HCT116 (cell line): ENCODE measurements around the gene CYP4A22. TPM values are rescaled to one million over a fixed set of nuclear protein-coding genes. Genes with fewer than 3 reads are reported as not detected.
A peak's percentile ranks its signal among the peaks of the same experiment; 100 is the strongest.

Experiments used
- ATAC-seq: fragments of 200-7000 bp; cut with Tn5 transposase; 2 replicates; pipeline ENCODE4 v1.9.1; 2020; ENCODE audit warnings: mild to moderate bottlenecking, moderate library complexity
- BruUV-seq: library from RNA; stranded (reverse); fragments of 400-500 nt; replicated peaks from 2 replicates; lab custom pipeline; 2021; lab: Mats Ljungman, UMichigan
- CTCF ChIA-PET: fragments of 300-600 bp; sonication (Branson Sonifier 250); formaldehyde crosslinking; loops from one replicate; lab custom pipeline; 2021; ENCODE audit warnings: antibody characterized with exemption; lab: Charles Lee
- POLR2A ChIA-PET: fragments of 300-600, 350-600 bp; sonication (Branson Sonifier 250); formaldehyde crosslinking; loops from one replicate; lab custom pipeline; 2021; ENCODE audit warnings: antibody characterized with exemption; lab: Charles Lee
- RAD21 ChIA-PET, 2 experiments: fragments of 300-600 bp; sonication (Branson Sonifier 250); formaldehyde crosslinking; loops; one replicate each; lab custom pipeline; 2023; ENCODE audit warnings: low total read pairs in 2 of 2; ENCODE audit not compliant: uncharacterized antibody in 2 of 2, unreplicated experiment in 2 of 2, low non-redundant PET in 1 of 2; lab: Charles Lee
- DNase-seq: peaks from one replicate; pipeline ENCODE4 v3.0.0-alpha.2; 2010; ENCODE audit warnings: low read depth, low spot score
- H2AFZ ChIP-seq: fragments of 200-600 bp; shearing (Covaris generic), sonication (generic); 2 replicates; pipeline ENCODE4 v1.6.1; 2017; ENCODE audit warnings: low read depth, mixed run types, mixed read lengths, antibody characterized with exemption, low read length; ENCODE audit not compliant: poor library complexity, severe bottlenecking
- H3K27ac ChIP-seq: 2 replicates; pipeline ENCODE4 v1.5.1; 2012; ENCODE audit warnings: low read depth, low read length
- H3K27me3 ChIP-seq: fragments of 200-600 bp; sonication (generic); 2 replicates; pipeline ENCODE4 v1.6.1; 2016; ENCODE audit warnings: mixed run types, low read length, mixed read lengths; ENCODE audit not compliant: insufficient read depth
- H3K36me3 ChIP-seq, 2 experiments: fragments of 200-500 bp in 1 of 2; fragments of 200-600 bp in 1 of 2; sonication (Bioruptor generic) in 1 of 2; sonication (generic) in 1 of 2; 2 replicates each; pipeline versions ENCODE4 v1.5.1 to v1.6.1; 2014 to 2016; ENCODE audit warnings: low read length in 2 of 2, inconsistent platforms in 1 of 2, mixed read lengths in 1 of 2, mixed run types in 1 of 2; ENCODE audit not compliant: insufficient read depth in 2 of 2, control insufficient read depth in 1 of 2
- H3K4me1 ChIP-seq, 2 experiments: fragments of 200-600 bp in 1 of 2; sonication (generic) in 1 of 2; 2 replicates each; pipeline versions ENCODE4 v1.5.1 to v1.6.1; 2012 to 2017; ENCODE audit warnings: low read length in 2 of 2, inconsistent platforms in 1 of 2, mild to moderate bottlenecking in 1 of 2, mixed read lengths in 1 of 2, mixed run types in 1 of 2, moderate library complexity in 1 of 2; ENCODE audit not compliant: insufficient read depth in 2 of 2, control insufficient read depth in 1 of 2
- H3K4me2 ChIP-seq: fragments of 200-600 bp; sonication (generic); 2 replicates; pipeline ENCODE4 v1.6.1; 2017; ENCODE audit warnings: mixed run types, low read length, mixed read lengths
- H3K4me3 ChIP-seq, 2 experiments: fragments of 200-600 bp in 1 of 2; sonication (generic) in 1 of 2; replicated peaks in 1 of 2; 2 replicates each; pipeline ENCODE4 v1.5.1; 2011 to 2016; ENCODE audit warnings: low read length in 2 of 2, control low read depth in 1 of 2, low read depth in 1 of 2, mild to moderate bottlenecking in 1 of 2, mixed read lengths in 1 of 2, mixed run types in 1 of 2
- H3K79me2 ChIP-seq: fragments of 200-600 bp; sonication (generic); 2 replicates; pipeline ENCODE4 v1.6.1; 2017; ENCODE audit warnings: mild to moderate bottlenecking, mixed run types, low read length, moderate library complexity, mixed read lengths; ENCODE audit not compliant: insufficient read depth
- H3K9ac ChIP-seq: fragments of 200-600 bp; sonication (generic); 2 replicates; pipeline ENCODE4 v1.6.1; 2016; ENCODE audit warnings: low read length, mixed read lengths
- H3K9me2 ChIP-seq: fragments of 200-600 bp; sonication (generic), shearing (Covaris generic); 2 replicates; pipeline ENCODE4 v1.6.1; 2017; ENCODE audit warnings: mixed run types, mild to moderate bottlenecking, moderate library complexity; ENCODE audit not compliant: insufficient read depth
- H3K9me3 ChIP-seq, 2 experiments: fragments of 200-500 bp in 1 of 2; fragments of 200-600 bp in 1 of 2; sonication (Bioruptor generic) in 1 of 2; sonication (generic) in 1 of 2; 2 replicates each; pipeline ENCODE4 v1.6.1; 2014 to 2017; ENCODE audit warnings: low read length in 2 of 2, mixed read lengths in 2 of 2, inconsistent platforms in 1 of 2, low read depth in 1 of 2, mild to moderate bottlenecking in 1 of 2, mixed run types in 1 of 2, moderate library complexity in 1 of 2; ENCODE audit not compliant: control insufficient read depth in 1 of 2, insufficient read depth in 1 of 2
- H4K20me1 ChIP-seq: fragments of 200-600 bp; sonication (generic), shearing (Covaris generic); 2 replicates; pipeline ENCODE4 v1.6.1; 2017; ENCODE audit warnings: mixed run types, mild to moderate bottlenecking, moderate library complexity; ENCODE audit not compliant: insufficient read depth
- CBX3 ChIP-seq: IDR thresholded peaks from 2 replicates; pipeline ENCODE4 v1.6.1; 2012; ENCODE audit warnings: low read depth
- ELF1 ChIP-seq: IDR thresholded peaks from 2 replicates; pipeline ENCODE4 v1.6.1; 2012; ENCODE audit warnings: low read depth, borderline replicate concordance
- FOSL1 ChIP-seq: IDR thresholded peaks from 2 replicates; pipeline ENCODE4 v1.6.1; 2012; ENCODE audit warnings: low read depth
- JUND ChIP-seq: IDR thresholded peaks from 2 replicates; pipeline ENCODE4 v1.6.1; 2012
- POLR2A ChIP-seq: IDR thresholded peaks from 2 replicates; pipeline ENCODE4 v1.7.0; 2011; ENCODE audit warnings: borderline replicate concordance; ENCODE audit not compliant: insufficient read depth, insufficient read length; ENCODE audit errors: extremely low read depth
- SRF ChIP-seq: IDR thresholded peaks from 2 replicates; pipeline ENCODE4 v1.6.1; 2012; ENCODE audit warnings: low read depth
- TCF7L2 ChIP-seq: IDR thresholded peaks from 2 replicates; pipeline ENCODE4 v1.7.0; 2011; ENCODE audit warnings: borderline replicate concordance, inconsistent platforms; ENCODE audit not compliant: insufficient read depth, insufficient read length; ENCODE audit errors: extremely low read depth
- YY1 ChIP-seq: IDR thresholded peaks from 2 replicates; pipeline ENCODE4 v1.6.1; 2011; ENCODE audit warnings: low read length, low read depth, moderate library complexity, mild to moderate bottlenecking; ENCODE audit not compliant: insufficient replicate concordance; ENCODE audit errors: extremely low read depth
- ZNF274 ChIP-seq: fragments of 200-500 bp; sonication (Bioruptor generic); IDR thresholded peaks from 2 replicates; pipeline ENCODE4 v1.6.1; 2014; ENCODE audit warnings: mild to moderate bottlenecking, low read depth, low read length, inconsistent platforms
- intact Hi-C: fragments of 100-400 bp; cut with micrococcal nuclease; formaldehyde crosslinking; loops from 2 replicates; pipeline ENCODE4 v1.10.0; 2022
- total RNA-seq: library from RNA; stranded (reverse); gene quantifications from one replicate; pipeline ENCODE4 v1.2.1, GENCODE V29; 2021; ENCODE audit not compliant: unreplicated experiment

The CYP4A22 gene
- total RNA-seq, 1 experiment from 2014 or later = not detected

DNA sequence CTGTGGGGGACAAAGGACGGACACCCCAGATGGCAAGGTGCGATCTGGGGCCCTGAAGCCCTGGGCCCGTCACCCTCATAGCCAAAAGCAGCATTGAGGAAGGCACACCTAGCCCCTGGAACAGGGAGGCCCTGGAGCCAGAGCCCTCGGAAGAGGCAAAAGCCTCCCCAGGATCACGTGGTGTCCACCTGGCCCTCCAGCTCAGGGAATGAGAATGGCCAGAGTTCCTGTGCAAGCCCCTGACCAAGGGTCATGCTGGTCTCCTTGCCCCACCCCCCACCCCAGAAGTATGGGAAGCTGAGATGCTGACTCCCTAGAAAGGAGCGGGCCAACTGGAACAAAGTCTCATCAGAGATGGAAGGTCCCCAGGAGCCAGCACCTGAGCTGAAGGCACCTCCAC lies 53.6 kb downstream of the CYP4A22 start (continued):
- TF ChIP-seq CBX3 = no peak
- TF ChIP-seq POLR2A = no peak
- TF ChIP-seq FOSL1 = no peak

DNA sequence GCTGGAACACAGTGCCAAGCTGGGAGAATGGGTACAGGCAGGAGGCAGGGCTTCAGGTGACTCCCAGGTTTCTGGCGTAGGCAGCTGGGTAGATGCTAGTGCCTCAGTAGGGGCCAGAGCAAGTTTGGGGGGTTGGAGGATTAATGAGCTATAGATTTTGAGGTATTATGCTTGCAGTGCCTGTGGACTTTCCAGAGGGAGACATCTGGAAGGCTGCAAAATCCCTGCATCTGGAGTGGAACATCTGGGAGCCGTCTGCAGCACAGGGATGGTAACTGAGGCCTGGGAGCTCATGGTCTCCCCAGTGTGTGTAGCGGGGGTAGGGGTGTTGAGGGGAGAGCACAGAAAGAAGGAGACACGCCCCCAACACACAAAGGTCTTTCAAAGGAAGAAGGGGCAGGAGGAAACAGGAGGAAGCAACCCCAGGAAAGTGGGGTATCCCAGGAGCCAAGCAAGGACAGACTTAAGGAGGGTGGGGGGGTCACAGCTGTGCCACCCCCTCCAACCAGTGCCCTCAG lies 54.8 kb downstream of the CYP4A22 start:
- CTCF ChIA-PET = interaction anchor here (1.5 to 4.5 kb wide), 4 partner anchors 8 to 246 kb away, joined by 7 to 31 read pairs (median 12); partner anchors contain the start of gene FOXD2
- no peak for TF ChIP-seq CBX3
- no peak for TF ChIP-seq ELF1
- TF ChIP-seq YY1 = no peak
- no peak for TF ChIP-seq TCF7L2
- no peak for TF ChIP-seq JUND
- no peak for TF ChIP-seq ZNF274
- no peak for TF ChIP-seq SRF
- H3K9ac ChIP-seq = no peak overlapping the region
- H3K79me2 ChIP-seq = no peaks in the 10 kb centered on the region
- H2AFZ ChIP-seq = no peak overlapping the region
- intact Hi-C loops = loop anchor here (5.0 kb wide), 1 partner anchor 535 kb away; no protein-coding TSS in a partner anchor
- H3K9me3 ChIP-seq = no peaks in the 10 kb centered on the region
- ATAC-seq = no peak
- H3K27me3 ChIP-seq = no peaks in the 10 kb centered on the region
- RAD21 ChIA-PET = no interaction called here
- H3K36me3 ChIP-seq = no peaks in the 10 kb centered on the region
- POLR2A ChIA-PET = no interaction called here
- no peak for DNase-seq
- H3K27ac ChIP-seq = no peak overlapping the region
- H4K20me1 ChIP-seq = no peaks in the 10 kb centered on the region
- peaks cover 3 to 19% of the 10 kb centered on the region in 2 experiments; a peak in 3 of 4 replicates for H3K4me1 ChIP-seq
- H3K4me3 ChIP-seq = no peak overlapping the region
- no peaks in the 10 kb centered on the region for H3K9me2 ChIP-seq
- H3K4me2 ChIP-seq = peak overlapping the region; percentile 37
- BruUV-seq = no TSS peak
